HepG2 (cell line): ENCODE results near the gene BCAS3. TPM values are rescaled to one million over a fixed set of nuclear protein-coding genes. Genes with fewer than 3 reads are reported as not detected.
A peak's percentile ranks its signal among the peaks of the same experiment; 100 is the strongest.

ENCODE experiments used
- CEBPB ChIP-seq: IDR thresholded peaks from 2 replicates; pipeline ENCODE4 v1.6.1; 2011; ENCODE audit warnings: low read depth, low read length, improper control_type of control experiment, borderline replicate concordance
- ELF3 ChIP-seq: IDR thresholded peaks from 2 replicates; pipeline ENCODE4 v1.6.1; 2016; ENCODE audit warnings: missing genetic modification reagents, missing compliant biosample characterization
- GABPB1 ChIP-seq: IDR thresholded peaks from 2 replicates; pipeline ENCODE4 v1.6.1; 2016; ENCODE audit warnings: mild to moderate bottlenecking, missing genetic modification reagents, moderate library complexity, missing compliant biosample characterization
- GMEB1 ChIP-seq: sonication (generic); formaldehyde crosslinking; IDR thresholded peaks from 2 replicates; pipeline ENCODE4 v1.5.1; 2020; ENCODE audit warnings: missing genetic modification reagents, mild to moderate bottlenecking, borderline replicate concordance
- HINFP ChIP-seq: sonication (generic); formaldehyde crosslinking; IDR thresholded peaks from 2 replicates; pipeline ENCODE4 v1.4.0; 2020; ENCODE audit warnings: low read depth, mild to moderate bottlenecking, missing genetic modification reagents
- JUND ChIP-seq: sonication (generic); formaldehyde crosslinking; IDR thresholded peaks from 2 replicates; pipeline ENCODE4 v1.8.0; 2022; ENCODE audit warnings: mild to moderate bottlenecking, missing genetic modification reagents
- NCOA2 ChIP-seq: sonication (generic); formaldehyde crosslinking; IDR thresholded peaks from 2 replicates; pipeline ENCODE4 v1.8.0; 2022; ENCODE audit warnings: inconsistent platforms
- NFE2L2 ChIP-seq: fragments of 150-350 bp; IDR thresholded peaks from 2 replicates; pipeline ENCODE4 v1.6.1; 2014; ENCODE audit warnings: low read length
- RXRB ChIP-seq: IDR thresholded peaks from 2 replicates; pipeline ENCODE4 v1.6.1; 2016; ENCODE audit warnings: borderline replicate concordance, missing genetic modification reagents, missing compliant biosample characterization
- SALL1 ChIP-seq: sonication (generic); formaldehyde crosslinking; IDR thresholded peaks from 2 replicates; pipeline ENCODE4 v1.8.0; 2022; ENCODE audit warnings: mild to moderate bottlenecking, missing genetic modification reagents
- STAT5B ChIP-seq: sonication (generic); formaldehyde crosslinking; IDR thresholded peaks from 2 replicates; pipeline ENCODE4 v1.4.0; 2020; ENCODE audit warnings: missing genetic modification reagents
- THRA ChIP-seq: sonication (generic); formaldehyde crosslinking; IDR thresholded peaks from 2 replicates; pipeline ENCODE4 v1.4.0; 2020; ENCODE audit warnings: missing genetic modification reagents, borderline replicate concordance
- UBTF ChIP-seq: sonication (generic); formaldehyde crosslinking; IDR thresholded peaks from 2 replicates; pipeline ENCODE4 v1.4.0; 2020; ENCODE audit warnings: mild to moderate bottlenecking, missing genetic modification reagents
- ZBTB10 ChIP-seq: sonication (generic); formaldehyde crosslinking; IDR thresholded peaks from 2 replicates; pipeline ENCODE4 v1.4.0; 2020; ENCODE audit warnings: missing genetic modification reagents, borderline replicate concordance
- ZBTB20 ChIP-seq: sonication (generic); formaldehyde crosslinking; IDR thresholded peaks from 2 replicates; pipeline ENCODE4 v1.8.1; 2023; ENCODE audit warnings: missing genetic modification reagents, low read depth, mild to moderate bottlenecking, borderline replicate concordance
- ZBTB7B ChIP-seq: sonication (generic); formaldehyde crosslinking; IDR thresholded peaks from 2 replicates; pipeline ENCODE4 v1.4.0; 2020; ENCODE audit warnings: missing genetic modification reagents
- ZNF101 ChIP-seq: sonication (generic); formaldehyde crosslinking; IDR thresholded peaks from 2 replicates; pipeline ENCODE4 v1.4.0; 2020; ENCODE audit warnings: mild to moderate bottlenecking, low read depth, missing genetic modification reagents, borderline replicate concordance
- polyA plus RNA-seq, 8 experiments: library from polyadenylated mRNA; depleted of rRNA in 3 of 8; stranded (reverse) in 7 of 8; unstranded in 1 of 8; fragments of >200 nt; fragmentation: Illumina TruSeq in 4 of 8; extraction: Trizol in 4 of 8; gene quantifications; 2 replicates each; pipeline versions ENCODE4 v1.2.1 to v1.2.3, GENCODE V29; 2011 to 2016; ENCODE audit warnings: low read depth in 4 of 8, missing spikeins in 1 of 8, mixed read lengths in 1 of 8; ENCODE audit not compliant: insufficient read depth in 1 of 8
- total RNA-seq, 5 experiments: library from RNA; depleted of rRNA; stranded (reverse); fragments of >200 nt; fragmentation: Illumina TruSeq; extraction: Trizol; gene quantifications; 2 replicates each; pipeline ENCODE4 v1.2.3, GENCODE V29; 2016; ENCODE audit warnings: low read depth in 1 of 5

BCAS3 gene
- total and polyA plus RNA-seq, 2 of the 13 experiments (the other 11 are each of a cell fraction or from before 2014, with no cell fraction given), result 10.7 to 11.2 TPM

GRCh38 chr17:61414141-61414935 lies 736.7 kb downstream of the BCAS3 start (continued):
- TF ChIP-seq HINFP (0 out of 2 replicates have a peak, but pooled peaks have one; percentile 49), ZBTB10 (peak; percentile 88; the same call in 1 of the 2 replicates), SALL1 (CRISPR knock-in tag) (peak; percentile 34; the same call in 1 of the 2 replicates), ZBTB7B (CRISPR knock-in tag) (peak; percentile 52; the same call in 1 of the 2 replicates), NCOA2 (CRISPR knock-in tag) (0 out of 2 replicates have a peak, but pooled peaks have one; percentile 20), CEBPB (peak; percentile 62), ZNF101 (CRISPR knock-in tag) (no peak), JUND (CRISPR knock-in tag) (no peak), UBTF (CRISPR knock-in tag) (no peak), NFE2L2 (no peak), ZBTB20 (CRISPR knock-in tag) (0 out of 2 replicates have a peak, but pooled peaks have one; percentile 14), GABPB1 (CRISPR knock-in tag) (peak; percentile 62), GMEB1 (CRISPR knock-in tag) (no peak), RXRB (CRISPR knock-in tag) (no peak), STAT5B (no peak), THRA (CRISPR knock-in tag) (peak; percentile 67; the same call in 1 of the 2 replicates), ELF3 (0 out of 2 replicates have a peak, but pooled peaks have one; percentile 32)
